ENCODE measurements around the gene C19orf33.

GRCh38 chr19:38320969-38321339, 16.9 kb downstream of the C19orf33 start:
- TF ChIP-seq CTCF (IDR thresholded peaks at IDR 0.05; ENCODE audit: control extremely low read depth in 1 of 3, insufficient read depth in 1 of 3, low read depth in 1 of 3, low read length in 3 of 3): no peak
- TF ChIP-seq CBX5 (IDR thresholded peaks at IDR 0.05; ENCODE audit: low read depth, low read length): no peak
- no peak for TF ChIP-seq EZH2 (IDR thresholded peaks at IDR 0.05; ENCODE audit: low read depth, low read length, severe bottlenecking)
- TF ChIP-seq POLR2AphosphoS5 (IDR thresholded peaks at IDR 0.05; ENCODE audit: low read depth, low read length): no peak
- TF ChIP-seq EP300 (IDR thresholded peaks at IDR 0.05; ENCODE audit: borderline replicate concordance in 1 of 2, low read depth in 2 of 2, low read length in 2 of 2): no peak
- TF ChIP-seq SIX5 (IDR thresholded peaks at IDR 0.05; ENCODE audit: low read depth, low read length): no peak
- TF ChIP-seq MAX (IDR thresholded peaks at IDR 0.05): no peak
- TF ChIP-seq POLR2A (IDR thresholded peaks at IDR 0.05; ENCODE audit: control extremely low read depth in 1 of 2, low read depth in 2 of 2, low read length in 2 of 2): no peak

Measured in H1 (cell line).